ENCODE results near the gene RNF123.

The RNF123 gene

DNA sequence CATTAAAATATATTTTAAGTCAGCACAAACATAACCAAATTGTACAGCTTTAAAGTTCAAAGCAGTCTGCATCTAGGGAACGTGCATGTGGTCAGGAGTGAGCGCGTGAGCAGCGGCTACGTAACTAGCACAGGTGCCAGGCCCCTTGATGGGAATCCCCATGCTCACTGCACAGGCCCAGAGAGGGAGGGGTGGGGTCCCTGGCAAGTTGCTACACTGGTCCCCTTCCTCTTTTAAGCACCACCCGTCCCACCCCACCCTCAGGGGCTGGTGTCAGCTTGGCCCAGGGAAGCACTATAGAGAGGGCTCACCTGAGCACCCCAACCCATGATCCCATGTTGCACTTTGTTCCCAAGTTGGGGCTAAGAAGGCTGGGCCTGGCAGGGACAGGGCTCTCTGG is 35.2 kb downstream of the RNF123 start:
- H3K4me3 ChIP-seq (ENCODE audit: low read depth, low read length): peak overlapping the region; percentile 58
- DNase-seq (ENCODE audit: low read depth): no peak
- TF ChIP-seq, protein P1, sequence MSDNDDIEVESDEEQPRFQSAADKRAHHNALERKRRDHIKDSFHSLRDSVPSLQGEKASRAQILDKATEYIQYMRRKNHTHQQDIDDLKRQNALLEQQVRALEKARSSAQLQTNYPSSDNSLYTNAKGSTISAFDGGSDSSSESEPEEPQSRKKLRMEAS (IDR thresholded peaks at IDR 0.05; ENCODE audit: low read depth, low read length): no peak
- TF ChIP-seq POLR2A (IDR thresholded peaks at IDR 0.05; ENCODE audit: extremely low read depth, insufficient read length) (no peak), MYC (IDR thresholded peaks at IDR 0.05; ENCODE audit: low read depth, low read length) (no peak)
- TF ChIP-seq, protein P2, sequence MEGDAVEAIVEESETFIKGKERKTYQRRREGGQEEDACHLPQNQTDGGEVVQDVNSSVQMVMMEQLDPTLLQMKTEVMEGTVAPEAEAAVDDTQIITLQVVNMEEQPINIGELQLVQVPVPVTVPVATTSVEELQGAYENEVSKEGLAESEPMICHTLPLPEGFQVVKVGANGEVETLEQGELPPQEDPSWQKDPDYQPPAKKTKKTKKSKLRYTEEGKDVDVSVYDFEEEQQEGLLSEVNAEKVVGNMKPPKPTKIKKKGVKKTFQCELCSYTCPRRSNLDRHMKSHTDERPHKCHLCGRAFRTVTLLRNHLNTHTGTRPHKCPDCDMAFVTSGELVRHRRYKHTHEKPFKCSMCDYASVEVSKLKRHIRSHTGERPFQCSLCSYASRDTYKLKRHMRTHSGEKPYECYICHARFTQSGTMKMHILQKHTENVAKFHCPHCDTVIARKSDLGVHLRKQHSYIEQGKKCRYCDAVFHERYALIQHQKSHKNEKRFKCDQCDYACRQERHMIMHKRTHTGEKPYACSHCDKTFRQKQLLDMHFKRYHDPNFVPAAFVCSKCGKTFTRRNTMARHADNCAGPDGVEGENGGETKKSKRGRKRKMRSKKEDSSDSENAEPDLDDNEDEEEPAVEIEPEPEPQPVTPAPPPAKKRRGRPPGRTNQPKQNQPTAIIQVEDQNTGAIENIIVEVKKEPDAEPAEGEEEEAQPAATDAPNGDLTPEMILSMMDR (IDR thresholded peaks at IDR 0.05; ENCODE audit: low read depth, low read length): no peak

DNA sequence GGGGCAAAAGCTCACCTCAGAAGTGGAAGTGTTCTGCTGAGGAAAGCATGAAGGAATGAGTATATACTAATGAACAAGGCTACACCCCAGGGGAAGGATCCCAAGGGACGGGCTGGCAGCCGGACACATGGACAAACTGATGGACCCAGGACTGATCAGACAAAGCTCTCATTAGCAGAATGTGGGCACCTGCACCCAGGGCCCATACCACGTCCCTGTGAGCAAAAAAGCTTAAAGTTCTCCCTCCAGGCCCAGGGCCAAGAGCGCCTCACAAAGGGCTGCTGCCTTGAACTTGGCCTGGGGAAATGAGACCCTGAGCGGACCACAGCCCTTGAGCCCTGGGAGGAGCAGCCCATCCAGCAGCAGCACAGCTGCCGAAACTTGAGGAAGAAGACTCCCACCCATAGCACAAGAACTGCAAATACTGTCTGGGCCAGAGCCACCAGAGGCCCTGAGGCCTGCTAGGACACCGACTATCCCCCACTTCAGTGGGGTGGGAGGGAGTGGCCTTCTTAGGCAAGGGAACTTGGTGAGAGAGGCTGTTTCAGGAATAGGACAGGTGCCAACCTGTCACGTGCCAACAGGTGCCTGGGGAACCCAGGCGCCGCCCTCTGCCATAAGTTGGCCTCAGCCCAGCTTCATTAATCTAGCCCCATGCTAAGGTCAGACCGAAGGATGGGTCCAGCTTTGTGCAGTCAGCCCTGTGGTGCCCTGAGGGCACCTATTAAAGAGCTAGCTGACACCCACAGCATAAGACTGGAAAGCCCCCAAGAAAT is 36.7 kb downstream of the RNF123 start:
- no peak for DNase-seq (ENCODE audit: low read depth)
- TF ChIP-seq MYC (IDR thresholded peaks at IDR 0.05; ENCODE audit: low read depth, low read length): no peak
- TF ChIP-seq, protein P2 (IDR thresholded peaks at IDR 0.05; ENCODE audit: low read depth, low read length): no peak
- TF ChIP-seq POLR2A (IDR thresholded peaks at IDR 0.05; ENCODE audit: extremely low read depth, insufficient read length): no peak
- no peak overlapping the region for H3K4me3 ChIP-seq (ENCODE audit: low read depth, low read length)

DNA sequence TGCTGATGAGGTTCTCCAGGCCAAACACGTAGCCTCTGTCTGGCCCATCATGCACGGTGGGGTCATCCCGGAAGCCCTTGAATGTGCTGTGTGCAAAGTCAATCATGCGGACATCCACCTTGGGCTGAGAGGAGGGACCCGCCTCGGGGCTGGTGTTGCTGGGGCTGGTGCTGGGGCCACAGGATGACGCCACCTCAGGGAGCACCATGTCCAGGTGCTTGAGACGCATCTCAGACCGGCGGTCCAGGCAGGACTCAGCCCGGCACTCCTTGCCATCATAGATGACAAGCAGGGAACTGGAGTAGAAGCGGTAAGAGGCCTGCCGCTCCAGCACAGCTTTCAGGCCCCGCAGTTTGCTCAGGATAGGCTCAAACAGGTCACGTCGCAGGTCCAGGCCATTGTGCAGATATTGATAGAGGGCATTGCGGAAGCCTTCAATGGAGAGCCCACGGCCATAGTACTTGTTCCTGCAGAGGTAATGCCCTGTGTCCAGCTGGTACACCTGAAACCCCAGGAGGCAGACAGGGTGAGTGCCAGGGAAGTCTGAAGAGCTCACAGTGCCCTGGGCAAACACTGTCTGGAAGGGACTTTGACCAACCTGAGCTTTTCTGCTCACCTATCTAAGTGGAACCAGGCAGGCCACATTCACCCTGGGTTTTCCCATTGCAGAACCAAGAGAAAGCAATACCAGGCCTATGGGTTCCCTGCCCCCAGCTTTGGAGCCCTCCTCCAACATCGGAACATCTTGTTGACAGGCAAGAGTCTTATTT is 38.0 kb downstream of the RNF123 start:
- no peak for DNase-seq (ENCODE audit: low read depth)
- H3K4me3 ChIP-seq (ENCODE audit: low read depth, low read length): no peak overlapping the region
- TF ChIP-seq, protein P2 (IDR thresholded peaks at IDR 0.05; ENCODE audit: low read depth, low read length): no peak
- TF ChIP-seq POLR2A (IDR thresholded peaks at IDR 0.05; ENCODE audit: extremely low read depth, insufficient read length) (no peak), MYC (IDR thresholded peaks at IDR 0.05; ENCODE audit: low read depth, low read length) (no peak)
- TF ChIP-seq, protein P1 (IDR thresholded peaks at IDR 0.05; ENCODE audit: low read depth, low read length): no peak

DNA sequence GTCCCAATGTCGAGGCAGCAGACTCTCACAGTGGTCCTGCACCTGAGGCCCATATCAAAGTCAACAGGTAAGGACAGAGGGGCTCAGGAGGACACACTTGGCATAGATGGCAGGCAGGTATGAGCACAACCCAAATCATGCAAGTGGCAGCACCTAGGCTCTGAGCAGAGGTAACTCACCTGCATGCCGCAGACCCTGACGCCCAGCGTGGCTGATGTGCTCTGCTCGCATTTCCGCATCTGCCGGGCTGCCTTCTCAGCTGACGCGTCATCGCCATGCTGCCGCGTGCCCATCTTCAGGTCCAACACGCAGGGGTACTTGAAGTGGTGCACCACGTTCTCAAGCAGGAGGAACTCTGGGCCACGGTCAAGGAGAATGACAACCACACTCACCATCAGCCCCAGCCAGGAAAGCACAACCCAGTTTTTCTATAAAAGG is 38.6 kb downstream of the RNF123 start:
- H3K4me3 ChIP-seq (ENCODE audit: low read depth, low read length): no peak overlapping the region
- DNase-seq (ENCODE audit: low read depth): no peak
- TF ChIP-seq POLR2A (IDR thresholded peaks at IDR 0.05; ENCODE audit: extremely low read depth, insufficient read length) (no peak), MYC (IDR thresholded peaks at IDR 0.05; ENCODE audit: low read depth, low read length) (no peak)
- TF ChIP-seq, protein P1 (IDR thresholded peaks at IDR 0.05; ENCODE audit: low read depth, low read length): no peak
- TF ChIP-seq, protein P2 (IDR thresholded peaks at IDR 0.05; ENCODE audit: low read depth, low read length): no peak

DNA sequence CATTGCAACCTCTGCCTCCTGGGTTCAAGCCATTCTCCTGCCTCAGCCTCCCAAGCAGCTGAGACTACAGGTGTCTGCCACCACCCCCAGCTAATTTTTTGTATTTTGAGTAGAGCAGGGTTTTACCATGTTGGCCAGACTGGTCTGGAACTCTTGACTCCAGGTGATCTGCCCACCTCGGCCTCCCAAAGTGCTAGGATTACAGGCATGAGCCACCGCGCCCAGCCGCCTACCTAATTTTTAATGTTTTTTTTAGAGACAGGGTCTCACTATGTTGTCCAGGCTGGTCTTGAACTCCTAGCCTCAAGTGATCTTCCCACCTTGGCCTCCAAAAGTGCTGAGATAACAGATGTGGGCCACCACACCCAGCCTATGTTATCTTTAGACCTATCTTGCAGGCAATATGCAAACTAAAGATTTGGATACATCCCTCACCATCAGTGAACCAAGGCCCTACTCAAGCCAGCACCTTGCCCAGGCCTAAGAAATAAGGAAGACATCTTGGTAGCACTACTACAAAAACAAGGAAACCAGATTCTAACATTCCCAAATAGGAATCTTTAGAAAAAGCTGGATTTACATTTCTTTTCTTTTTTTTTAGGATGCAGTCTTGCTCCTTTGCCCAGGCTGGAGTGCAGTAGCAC is 40.7 kb downstream of the RNF123 start:
- no peak for DNase-seq (ENCODE audit: low read depth)
- TF ChIP-seq, protein P1 (IDR thresholded peaks at IDR 0.05; ENCODE audit: low read depth, low read length): no peak
- TF ChIP-seq MYC (IDR thresholded peaks at IDR 0.05; ENCODE audit: low read depth, low read length) (no peak), POLR2A (IDR thresholded peaks at IDR 0.05; ENCODE audit: extremely low read depth, insufficient read length) (no peak)
- TF ChIP-seq, protein P2 (IDR thresholded peaks at IDR 0.05; ENCODE audit: low read depth, low read length): no peak
- H3K4me3 ChIP-seq (ENCODE audit: low read depth, low read length): no peak overlapping the region

Data from NB4 (cell line).